Kidney (tissue), 14 donors: ENCODE results near the gene CTNNA2. TPM values are rescaled to one million over a fixed set of nuclear protein-coding genes. Genes with fewer than 3 reads are reported as not detected.
A peak's percentile ranks its signal among the peaks of the same experiment; 100 is the strongest.

ENCODE experiments used
- DNase-seq, 5 donors: peaks; one replicate each; pipeline ENCODE4 v3.0.0-alpha.2; 2013 to 2020
- FAIRE-seq: peaks from 2 replicates; lab custom pipeline; 2012; peaks lifted over from hg19 to GRCh38; lab: Jason Lieb, UNC
- H3K27ac ChIP-seq, 2 donors: one replicate each; pipeline ENCODE4 v1.7.0; 2013; ENCODE audit warnings: low read depth in 2 of 2, low read length in 2 of 2, inconsistent platforms in 1 of 2
- H3K27me3 ChIP-seq: one replicate; pipeline ENCODE4 v1.7.1; 2013; ENCODE audit warnings: low read length, inconsistent platforms; ENCODE audit not compliant: control insufficient read depth, insufficient read depth
- H3K36me3 ChIP-seq, 3 donors: one replicate each; pipeline versions ENCODE4 v1.7.0 to v1.7.1; 2013; ENCODE audit warnings: low read length in 3 of 3, control low read depth in 1 of 3, inconsistent platforms in 1 of 3; ENCODE audit not compliant: insufficient read depth in 3 of 3, control insufficient read depth in 2 of 3
- H3K4me1 ChIP-seq, 3 donors: one replicate each; pipeline versions ENCODE4 v1.7.0 to v1.7.1; 2013; ENCODE audit warnings: low read length in 3 of 3, inconsistent platforms in 1 of 3, low read depth in 1 of 3; ENCODE audit not compliant: control insufficient read depth in 2 of 3, insufficient read depth in 2 of 3
- H3K4me3 ChIP-seq, 3 donors: one replicate each; pipeline versions ENCODE4 v1.7.0 to v1.8.1; 2013; ENCODE audit warnings: low read length in 3 of 3, control low read depth in 1 of 3, inconsistent platforms in 1 of 3
- H3K9ac ChIP-seq, 3 donors: one replicate each; pipeline versions ENCODE4 v1.7.0 to v1.7.1; 2013; ENCODE audit warnings: low read length in 3 of 3, control low read depth in 1 of 3, inconsistent platforms in 1 of 3
- H3K9me3 ChIP-seq, 3 donors: one replicate each; pipeline versions ENCODE4 v1.7.0 to v1.7.1; 2013; ENCODE audit warnings: low read length in 3 of 3, control low read depth in 1 of 3, inconsistent platforms in 1 of 3; ENCODE audit not compliant: control insufficient read depth in 2 of 3, insufficient read depth in 1 of 3
- CTCF ChIP-seq: IDR thresholded peaks from 3 replicates; pipeline ENCODE4 v1.5.1; 2012; ENCODE audit warnings: mild to moderate bottlenecking, moderate library complexity, borderline replicate concordance; ENCODE audit not compliant: insufficient read depth; ENCODE audit errors: extremely low read depth
- intact Hi-C: fragments of 100-400 bp; cut with DNase I; formaldehyde crosslinking; loops from one replicate; pipeline ENCODE4 v1.11.1; 2022
- polyA plus RNA-seq: library from polyadenylated mRNA; stranded (reverse); fragments of 350-450 nt; fragmentation: Illumina TruSeq; extraction: RNeasy Lipid Tissue Mini Kit (QIAGEN cat#74804); gene quantifications from one replicate; pipeline ENCODE4 v1.2.3, GENCODE V29; 2014; ENCODE audit warnings: low read depth, low replicate concordance; ENCODE audit not compliant: insufficient read depth
- total RNA-seq: library from RNA; stranded (reverse); fragmentation: NEBNext Ultra II Directional; extraction: Animal tissue kit (Norgen Biotek cat#: 25700); gene quantifications from one replicate; pipeline ENCODE4 v1.2.1, GENCODE V29; 2021
- donor health status: control.
- donor health status: control.
- donor health status: control.
- donor health status: control.
- donor health status: control.
- donor health status: DM: yes; HTN: yes; CAD: no.
- donor health status: Normal renal cell carcinoma (clear cell type).

The CTNNA2 gene
- total and polyA plus RNA-seq, 2 donors from 2014 or later, result 0.47 TPM; not detected in 1

DNA sequence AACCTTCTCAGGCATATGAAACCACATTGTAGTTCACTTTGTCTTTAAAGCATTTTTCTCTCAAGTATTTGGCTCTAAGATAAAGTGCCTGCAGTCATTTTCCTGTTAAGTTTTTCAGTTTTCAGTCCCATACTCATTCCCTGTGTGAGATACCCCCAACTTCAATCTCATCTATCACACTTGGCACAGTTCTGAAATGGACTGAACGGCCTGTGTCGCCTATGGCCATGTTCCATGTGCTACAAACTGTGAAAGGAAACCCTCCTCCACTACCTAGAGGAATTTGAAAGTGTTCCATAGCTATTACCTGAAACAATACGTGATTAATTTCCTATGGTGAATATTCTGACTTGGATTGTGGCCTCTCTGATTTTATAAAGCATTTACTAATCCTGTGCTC, 319.1 kb downstream of the CTNNA2 start:
- Histone ChIP-seq H3K27ac (no peak overlapping the region), H3K9me3 (no peaks in the 10 kb centered on the region), H3K27me3 (no peaks in the 10 kb centered on the region), H3K36me3 (no peaks in the 10 kb centered on the region), H3K4me3 (no peak overlapping the region), H3K4me1 (no peaks in the 10 kb centered on the region), H3K9ac (no peak overlapping the region)
- intact Hi-C loops, result no loop called here
- FAIRE-seq, result no peak
- peak in 1 of 5 donors; percentile 1 for DNase-seq
- no peak for TF ChIP-seq CTCF

DNA sequence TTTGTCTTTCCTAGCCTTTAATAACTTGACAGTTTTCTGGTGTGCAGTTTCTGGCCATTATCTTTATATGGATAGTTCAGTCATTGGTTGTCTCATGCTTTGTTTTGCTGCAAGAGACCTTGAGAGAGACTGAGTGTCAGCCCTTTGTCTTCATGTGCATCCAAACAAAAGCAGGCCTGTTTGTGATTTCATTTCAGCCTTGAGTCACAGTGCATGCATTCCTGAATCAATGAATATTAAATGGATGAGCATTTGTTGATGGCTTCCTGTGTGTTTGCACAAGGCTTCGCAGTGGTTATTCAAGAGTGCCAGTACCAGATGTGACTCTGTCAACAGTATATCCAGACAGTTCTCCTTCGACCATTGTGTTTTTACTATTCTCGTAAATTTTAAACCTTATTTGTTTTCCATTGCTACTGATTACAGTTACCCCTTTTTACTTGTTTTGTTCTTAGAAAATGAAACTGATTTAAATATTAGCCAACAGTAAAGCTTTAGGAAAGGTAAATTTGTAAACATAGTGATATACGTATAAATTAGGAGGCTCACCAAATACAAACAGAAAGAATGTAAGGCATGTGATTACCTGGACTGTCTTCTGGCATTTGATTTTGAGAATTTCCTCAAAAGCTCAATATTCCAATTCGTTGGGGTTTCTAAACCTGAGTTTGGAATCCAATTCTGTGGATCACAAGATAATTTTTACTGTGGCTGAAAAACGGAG, 319.8 kb downstream of the CTNNA2 start:
- H3K27me3 ChIP-seq, result no peaks in the 10 kb centered on the region
- no peaks in the 10 kb centered on the region for H3K4me1 ChIP-seq
- intact Hi-C loops, result no loop called here
- H3K9me3 ChIP-seq, result no peaks in the 10 kb centered on the region
- no peak overlapping the region for H3K4me3 ChIP-seq
- FAIRE-seq (no peak), DNase-seq (no peak)
- no peak overlapping the region for H3K9ac ChIP-seq
- no peak for TF ChIP-seq CTCF
- H3K36me3 ChIP-seq, result no peaks in the 10 kb centered on the region
- H3K27ac ChIP-seq, result no peak overlapping the region

- no peak for TF ChIP-seq CTCF
- no peak for DNase-seq
- Histone ChIP-seq H3K36me3 (no peaks in the 10 kb centered on the region), H3K27ac (no peak overlapping the region), H3K4me3 (no peak overlapping the region), H3K27me3 (no peaks in the 10 kb centered on the region), H3K9me3 (no peaks in the 10 kb centered on the region), H3K9ac (no peak overlapping the region), H3K4me1 (no peaks in the 10 kb centered on the region)
- FAIRE-seq, result no peak
- intact Hi-C loops, result no loop called here
These were observed 320.5 kb downstream of the CTNNA2 start for GRCh38 chr2:79833235-79833878.
